HG03520 (cell line): Measurements from ENCODE around the gene USE1.

Experiments
- ATAC-seq: cut with Tn5 transposase; IDR thresholded peaks from one replicate; pipeline ENCODE4 v1.9.1; 2021; ENCODE audit warnings: mild to moderate bottlenecking, moderate library complexity; ENCODE audit not compliant: unreplicated experiment

USE1 gene

GRCh38 chr19:17254636-17255035, 39.5 kb downstream of the USE1 start:
- ATAC-seq = no peak

GRCh38 chr19:17255150-17255621, 40.0 kb downstream of the USE1 start:
- no peak for ATAC-seq

- ATAC-seq = no peak
Observed at GRCh38 chr19:17256130-17256529, 41.0 kb downstream of the USE1 start.

DNA sequence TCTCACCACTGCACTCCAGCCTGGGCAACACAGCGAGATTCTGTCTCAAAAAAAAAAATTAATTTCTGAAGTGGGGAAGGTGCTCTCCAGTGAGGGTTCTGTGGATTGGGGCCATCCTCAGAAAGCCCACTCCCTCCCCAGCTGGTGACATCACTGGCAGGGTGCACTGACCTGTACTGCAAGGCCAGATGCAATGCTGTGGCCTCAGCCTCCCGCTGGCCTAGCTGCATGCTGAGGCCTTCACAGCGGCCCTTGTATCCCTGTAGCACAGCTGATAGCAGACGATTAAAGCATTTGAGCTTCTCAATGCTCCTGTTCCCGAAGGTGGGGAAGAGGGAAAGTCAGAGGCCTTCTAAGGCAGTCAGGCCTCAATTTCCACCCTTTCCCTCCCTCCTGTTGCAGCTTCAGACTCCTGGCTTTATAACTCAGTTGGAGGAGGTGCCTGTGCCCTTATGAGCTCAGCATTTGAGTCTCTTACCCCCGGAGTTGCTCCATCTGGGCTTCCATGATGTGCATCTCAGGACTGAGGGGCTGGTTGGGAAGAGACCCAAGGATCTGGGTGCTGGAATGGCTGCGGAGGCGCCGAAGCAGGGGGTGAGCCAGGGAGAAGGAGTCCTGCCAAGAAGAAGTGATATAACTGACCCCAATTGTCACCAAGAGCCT, 44.1 kb downstream of the USE1 start:
- no peak for ATAC-seq

DNA sequence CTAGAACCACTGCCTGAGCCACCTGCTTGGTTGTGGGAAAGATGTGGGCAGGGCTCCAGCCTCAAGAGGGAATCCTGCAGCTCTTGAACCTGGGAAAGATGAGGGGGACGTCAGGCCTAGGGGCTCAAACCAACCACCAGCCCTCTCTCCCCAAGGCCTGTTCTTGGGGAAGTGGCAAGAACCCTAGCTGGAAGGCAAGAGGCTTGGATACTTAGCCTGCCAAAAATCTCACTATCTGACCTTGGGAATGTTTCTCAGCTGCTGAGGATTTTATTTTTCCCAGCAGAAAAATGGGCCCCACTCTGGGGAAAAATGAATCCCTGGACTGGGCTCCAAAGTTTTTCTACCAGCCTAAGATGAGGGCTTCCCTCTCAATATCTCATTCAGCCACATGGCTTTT, 44.8 kb downstream of the USE1 start:
- ATAC-seq = no peak

DNA sequence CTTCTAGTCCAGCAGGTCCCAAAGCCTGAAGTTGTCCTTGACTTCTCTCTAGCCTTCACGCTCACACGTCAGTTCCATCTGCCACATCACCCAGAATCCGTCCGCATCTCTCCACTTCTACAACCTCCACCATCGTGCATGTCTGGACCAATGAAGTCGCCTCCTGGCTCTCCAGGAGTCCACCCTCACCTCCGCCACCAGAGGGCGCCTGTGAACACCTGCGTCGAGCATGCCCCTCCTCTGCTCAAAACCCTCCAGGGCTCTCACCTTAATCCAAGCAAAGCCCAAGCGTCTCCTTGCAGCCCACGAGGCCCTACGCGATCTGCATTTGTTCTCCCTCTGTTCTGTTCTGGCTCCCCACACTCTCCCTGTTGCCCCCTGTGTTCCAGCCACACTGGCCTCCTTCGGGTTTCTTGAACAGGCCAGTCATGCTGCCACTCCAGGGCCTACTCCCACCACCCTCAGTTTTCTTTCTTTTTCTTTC, 45.7 kb downstream of the USE1 start:
- ATAC-seq = peak; percentile 71

- ATAC-seq = no peak
Observed at GRCh38 chr19:17262557-17262956, 47.4 kb downstream of the USE1 start.

DNA sequence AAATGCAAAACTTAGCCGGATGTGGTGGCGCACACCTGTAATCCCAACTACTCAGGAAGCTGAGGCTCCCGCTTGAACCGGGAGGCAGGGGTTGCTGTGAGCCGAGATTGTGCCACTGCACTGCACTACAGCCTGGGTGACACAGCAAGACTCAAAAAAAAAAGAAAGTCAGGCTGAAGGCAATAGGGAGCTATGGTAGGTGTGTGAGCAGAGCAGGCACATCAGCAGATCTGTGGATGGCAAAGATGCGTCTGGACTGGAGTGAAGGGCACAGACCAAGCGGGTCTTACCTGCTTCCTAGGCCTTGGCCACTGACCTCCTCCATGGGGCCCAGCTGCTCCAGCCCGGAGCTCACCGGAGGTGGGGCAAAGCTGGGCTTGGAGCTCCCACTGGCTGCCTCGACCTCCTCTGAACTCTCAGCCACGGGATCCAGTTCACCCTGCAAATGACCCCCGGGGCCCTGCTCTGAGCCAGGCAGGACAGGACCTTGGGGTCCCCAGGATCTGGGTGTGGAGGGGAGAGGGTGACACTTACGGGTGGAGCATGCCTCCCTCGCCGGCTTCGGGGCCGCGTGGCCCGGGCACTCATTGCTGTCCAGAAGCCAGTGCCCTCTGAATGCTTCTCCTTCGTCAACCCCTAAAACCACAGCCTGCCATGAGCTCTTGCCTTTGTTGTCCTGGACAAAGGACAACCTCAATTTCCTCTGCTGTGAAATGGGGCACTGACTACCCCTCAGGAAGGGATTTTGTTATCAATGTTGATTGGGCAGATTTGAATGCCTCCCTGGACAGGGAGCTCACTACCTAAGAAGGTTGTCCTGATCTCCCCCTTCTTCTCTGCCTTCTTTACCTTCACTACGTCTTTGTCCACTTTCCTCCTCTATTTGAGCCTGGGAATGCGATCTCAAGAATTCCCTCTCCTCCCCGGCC, 48.8 kb downstream of the USE1 start:
- no peak for ATAC-seq

DNA sequence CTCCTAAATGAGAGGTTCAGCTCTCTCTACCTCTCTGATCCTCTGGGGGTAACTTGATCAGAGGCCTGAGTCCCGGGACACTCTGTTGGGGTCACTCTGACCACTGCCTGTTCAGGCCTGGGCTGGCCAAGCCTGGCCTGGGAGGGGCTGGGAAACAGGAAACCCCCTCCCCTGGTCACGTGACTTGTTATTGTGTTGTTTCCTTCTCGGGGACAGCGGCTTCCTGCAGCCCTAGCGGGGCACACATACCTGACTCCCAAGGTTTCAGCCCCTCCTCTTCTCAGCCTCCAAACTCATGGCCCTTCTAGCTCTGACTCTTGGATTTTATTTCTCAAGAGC, 49.5 kb downstream of the USE1 start, which contains the start of gene USHBP1:
USHBP1 (minus strand) TSS at position 105 of the 339 bp plus-strand sequence. CDS start 446 bp downstream, outside the sequence.
- no peak for ATAC-seq

- no peak for ATAC-seq
Observed at GRCh38 chr19:17266026-17266425, 50.9 kb downstream of the USE1 start.

DNA sequence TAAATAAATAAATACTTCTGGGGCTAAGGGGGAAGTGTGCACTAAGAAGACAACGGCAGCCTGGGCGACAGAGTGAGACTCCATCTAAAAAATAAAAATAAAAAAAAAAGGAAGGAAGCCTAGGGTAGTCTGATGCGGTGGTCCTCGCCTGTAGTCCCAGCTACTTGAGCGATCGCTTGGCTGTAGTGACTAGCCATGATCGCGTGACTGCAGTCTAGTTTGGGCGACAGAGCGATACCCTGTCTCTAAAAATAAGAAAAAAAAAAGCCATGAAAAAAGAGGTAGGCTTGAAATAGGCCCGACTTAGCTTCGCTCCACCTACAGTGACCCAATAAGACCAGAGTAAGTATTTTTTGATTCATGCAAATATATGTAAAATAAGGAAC, 51.4 kb downstream of the USE1 start:
- ATAC-seq = peak; percentile 21

GRCh38 chr19:17266975-17267788, 52.0 kb downstream of the USE1 start, which contains the start of gene BABAM1:
TSS of gene BABAM1 (plus strand) at chr19:17267443. CDS start at chr19:17268807, 1,364 bp downstream.
- peak; percentile 84 for ATAC-seq

- ATAC-seq = no peak
Observed at GRCh38 chr19:17268754-17269153, 53.6 kb downstream of the USE1 start.
